ENCODE data around the gene APOBEC3F.

GRCh38 chr22:39091126-39092081 lies 50.7 kb downstream of the APOBEC3F start:
- TF ChIP-seq POLR2AphosphoS5 (IDR thresholded peaks at IDR 0.05; ENCODE audit: borderline replicate concordance, low read depth, low read length) = no peak
- no peak for TF ChIP-seq EZH2 (IDR thresholded peaks at IDR 0.05)
